Neural progenitor cell (in vitro differentiated cells): ENCODE data around the gene TMEM115. TPM values are rescaled to one million over a fixed set of nuclear protein-coding genes. Genes with fewer than 3 reads are reported as not detected.

Experiments used
- DNase-seq: peaks from one replicate; pipeline ENCODE4 v3.0.0-alpha.2; 2016; ENCODE audit warnings: low spot score
- H2AFZ ChIP-seq: fragments of 200-600 bp; sonication (generic); replicated peaks from 2 replicates; pipeline ENCODE4 v1.6.1; 2016; ENCODE audit warnings: antibody characterized with exemption
- H3F3A ChIP-seq: fragments of 200-600 bp; sonication (generic); 2 replicates; pipeline ENCODE4 v1.6.1; 2016; ENCODE audit warnings: antibody characterized with exemption, low read depth
- H3K27ac ChIP-seq: fragments of 200-600 bp; sonication (generic); 2 replicates; pipeline ENCODE4 v1.5.1; 2016; ENCODE audit warnings: mild to moderate bottlenecking
- H3K27me3 ChIP-seq: fragments of 200-600 bp; sonication (generic); 2 replicates; pipeline ENCODE4 v1.6.1; 2016; ENCODE audit warnings: mild to moderate bottlenecking, moderate library complexity
- H3K36me3 ChIP-seq: fragments of 200-600 bp; sonication (generic); 2 replicates; pipeline ENCODE4 v1.5.1; 2016
- H3K4me1 ChIP-seq: fragments of 200-600 bp; sonication (generic); 2 replicates; pipeline ENCODE4 v1.6.1; 2016; ENCODE audit warnings: mixed run types
- H3K4me2 ChIP-seq: fragments of 200-600 bp; sonication (generic); 2 replicates; pipeline ENCODE4 v1.6.1; 2016
- H3K4me3 ChIP-seq: fragments of 200-600 bp; sonication (generic); 2 replicates; pipeline ENCODE4 v1.5.1; 2016
- H3K79me2 ChIP-seq: fragments of 200-600 bp; sonication (generic); 2 replicates; pipeline ENCODE4 v1.6.1; 2016; ENCODE audit warnings: low read depth
- H3K9ac ChIP-seq: fragments of 200-600 bp; sonication (generic); 2 replicates; pipeline ENCODE4 v1.6.1; 2016
- H3K9me3 ChIP-seq: fragments of 200-600 bp; sonication (generic); 2 replicates; pipeline ENCODE4 v1.5.1; 2016; ENCODE audit warnings: low read depth
- H4K20me1 ChIP-seq: fragments of 200-600 bp; sonication (generic); 2 replicates; pipeline ENCODE4 v1.6.1; 2016; ENCODE audit warnings: low read depth
- H3K27ac Mint-ChIP-seq: 3 replicates; pipeline ENCODE4 v1.8.0; 2021; ENCODE audit warnings: mixed read lengths
- H3K27me3 Mint-ChIP-seq: 2 replicates; pipeline ENCODE4 v1.8.0; 2022; ENCODE audit warnings: low read depth, mild to moderate bottlenecking, inconsistent platforms, moderate library complexity, mixed read lengths; ENCODE audit not compliant: insufficient read depth
- H3K36me3 Mint-ChIP-seq: 3 replicates; pipeline ENCODE4 v1.8.0; 2021; ENCODE audit warnings: mixed read lengths
- H3K4me1 Mint-ChIP-seq: 3 replicates; pipeline ENCODE4 v1.8.0; 2021; ENCODE audit warnings: mixed read lengths
- H3K4me3 Mint-ChIP-seq: 3 replicates; pipeline ENCODE4 v1.8.0; 2021; ENCODE audit warnings: mild to moderate bottlenecking, moderate library complexity, mixed read lengths
- H3K9me3 Mint-ChIP-seq: 3 replicates; pipeline ENCODE4 v1.8.0; 2020; ENCODE audit warnings: mixed read lengths
- EZH2 ChIP-seq: fragments of 200-600 bp; sonication (generic); IDR thresholded peaks from 2 replicates; pipeline ENCODE4 v1.6.1; 2017; ENCODE audit warnings: antibody characterized with exemption, mild to moderate bottlenecking, moderate library complexity
- EZH2phosphoT487 ChIP-seq: fragments of 200-600 bp; sonication (generic); IDR thresholded peaks from 2 replicates; pipeline ENCODE4 v1.6.1; 2017; ENCODE audit warnings: antibody characterized with exemption
- total RNA-seq: library from RNA; depleted of rRNA; stranded (reverse); fragments of >200 nt; gene quantifications from 2 replicates; pipeline ENCODE4 v1.2.3, GENCODE V29; 2015; ENCODE audit warnings: low replicate concordance
- TF ChIP-seq, protein P1 (sequence below): fragments of 200-600 bp; sonication (generic); IDR thresholded peaks from 2 replicates; pipeline ENCODE4 v1.5.1; 2017; ENCODE audit warnings: antibody characterized with exemption, mild to moderate bottlenecking

The TMEM115 gene
- total RNA-seq, 1 donor from 2014 or later: 6.3 TPM

DNA sequence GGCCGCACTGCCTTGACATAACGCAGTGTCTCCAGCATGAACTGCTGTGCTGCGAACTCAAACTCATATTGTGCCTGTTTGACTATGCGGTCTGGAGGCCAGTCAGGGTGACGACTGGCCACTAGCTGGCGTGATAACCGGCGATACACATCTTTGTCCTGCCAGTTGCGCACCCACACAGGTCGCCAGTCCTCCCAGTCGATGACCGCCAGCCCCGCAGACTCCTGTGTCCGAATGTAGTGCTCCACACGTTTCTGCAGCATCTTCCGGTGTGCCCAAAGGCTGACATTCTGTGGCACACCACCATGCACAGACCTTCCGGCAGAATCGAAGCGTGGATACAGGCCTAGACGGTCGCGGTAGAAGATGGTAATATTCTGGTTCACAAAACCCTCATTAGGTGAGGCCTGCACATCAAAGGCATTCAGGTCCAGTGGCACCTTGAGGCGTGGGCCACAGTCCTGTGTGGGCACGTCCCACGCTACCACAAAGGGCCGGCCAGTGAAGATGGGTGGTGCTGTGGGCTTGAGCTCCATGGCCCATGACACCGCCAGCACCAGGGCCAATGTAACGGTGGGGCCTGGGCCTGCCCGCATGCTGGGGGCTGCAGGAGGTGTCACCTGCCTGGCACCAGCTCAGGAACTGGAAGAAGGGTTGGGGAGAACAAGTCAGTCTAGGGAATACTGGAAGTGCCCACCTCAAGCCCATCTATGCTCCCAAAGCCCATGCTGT is 39.3 kb downstream of the TMEM115 start:
- Histone ChIP-seq H3K36me3 (no peaks in the 10 kb centered on the region), H3K4me2 (peak overlapping the region; percentile 88), H3K4me3 (peak overlapping the region; percentile 84), H2AFZ (no peak overlapping the region), H3K79me2 (peaks cover 37% of the 10 kb centered on the region), H3K27ac (no peak overlapping the region), H3K9ac (no peak overlapping the region), H3K4me1 (peaks cover 28% of the 10 kb centered on the region), H3F3A (peaks cover 32% of the 10 kb centered on the region), H3K9me3 (no peaks in the 10 kb centered on the region), H4K20me1 (peaks cover 36% of the 10 kb centered on the region), H3K27me3 (no peaks in the 10 kb centered on the region)
- Mint-ChIP-seq H3K27ac (peak overlapping the region; percentile 98), H3K9me3 (no peaks in the 10 kb centered on the region), H3K4me1 (peaks cover 49% of the 10 kb centered on the region), H3K4me3 (peak overlapping the region; percentile 99), H3K36me3 (peaks cover 31% of the 10 kb centered on the region), H3K27me3 (peaks cover 4% of the 10 kb centered on the region)
- TF ChIP-seq, protein P1, sequence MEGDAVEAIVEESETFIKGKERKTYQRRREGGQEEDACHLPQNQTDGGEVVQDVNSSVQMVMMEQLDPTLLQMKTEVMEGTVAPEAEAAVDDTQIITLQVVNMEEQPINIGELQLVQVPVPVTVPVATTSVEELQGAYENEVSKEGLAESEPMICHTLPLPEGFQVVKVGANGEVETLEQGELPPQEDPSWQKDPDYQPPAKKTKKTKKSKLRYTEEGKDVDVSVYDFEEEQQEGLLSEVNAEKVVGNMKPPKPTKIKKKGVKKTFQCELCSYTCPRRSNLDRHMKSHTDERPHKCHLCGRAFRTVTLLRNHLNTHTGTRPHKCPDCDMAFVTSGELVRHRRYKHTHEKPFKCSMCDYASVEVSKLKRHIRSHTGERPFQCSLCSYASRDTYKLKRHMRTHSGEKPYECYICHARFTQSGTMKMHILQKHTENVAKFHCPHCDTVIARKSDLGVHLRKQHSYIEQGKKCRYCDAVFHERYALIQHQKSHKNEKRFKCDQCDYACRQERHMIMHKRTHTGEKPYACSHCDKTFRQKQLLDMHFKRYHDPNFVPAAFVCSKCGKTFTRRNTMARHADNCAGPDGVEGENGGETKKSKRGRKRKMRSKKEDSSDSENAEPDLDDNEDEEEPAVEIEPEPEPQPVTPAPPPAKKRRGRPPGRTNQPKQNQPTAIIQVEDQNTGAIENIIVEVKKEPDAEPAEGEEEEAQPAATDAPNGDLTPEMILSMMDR: no peak
- TF ChIP-seq EZH2: no peak
- no peak for TF ChIP-seq EZH2phosphoT487
- no peak for DNase-seq

DNA sequence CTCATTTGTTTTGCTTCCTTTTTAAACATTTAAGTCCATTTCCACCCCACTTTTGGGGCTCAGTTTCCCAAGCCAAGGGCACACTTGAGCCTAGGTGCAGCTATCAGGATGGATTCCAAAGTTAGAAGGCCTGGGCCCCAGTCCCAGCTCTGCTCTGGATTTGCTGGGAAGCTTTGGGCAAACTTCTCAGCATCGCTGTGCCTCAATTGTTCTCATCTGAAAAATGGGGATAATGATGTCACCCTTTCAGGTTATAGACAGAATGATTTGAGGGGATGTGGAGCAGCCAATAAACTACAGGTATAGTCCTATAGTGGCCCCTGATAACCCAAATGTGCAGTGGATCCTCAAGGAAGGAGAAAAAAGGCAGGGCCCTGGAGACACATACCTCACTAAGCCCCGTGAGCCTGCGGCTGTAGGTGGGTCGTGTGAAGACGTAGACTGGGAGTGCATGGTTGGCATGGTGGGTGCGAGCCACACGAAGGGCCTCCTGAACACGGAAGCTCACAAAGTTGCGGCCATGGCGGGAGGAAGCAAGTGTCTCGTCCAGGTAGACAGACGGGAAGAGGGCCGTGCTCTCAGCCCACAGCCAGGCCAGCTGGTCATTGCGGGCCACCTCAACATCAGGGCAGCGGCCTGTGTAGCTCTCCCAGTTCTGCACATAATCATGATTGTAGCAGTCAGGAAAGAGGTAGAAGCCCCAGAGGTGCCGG is 40.0 kb downstream of the TMEM115 start:
- H3K4me2 ChIP-seq: peak overlapping the region; percentile 88
- no peak overlapping the region for H3K4me3 ChIP-seq
- no peaks in the 10 kb centered on the region for H3K27me3 ChIP-seq
- H3K36me3 Mint-ChIP-seq: peaks cover 34% of the 10 kb centered on the region
- H3K9me3 Mint-ChIP-seq: no peaks in the 10 kb centered on the region
- peak overlapping the region; percentile 99 for H3K4me3 Mint-ChIP-seq
- H4K20me1 ChIP-seq: peaks cover 36% of the 10 kb centered on the region
- H3F3A ChIP-seq: peaks cover 26% of the 10 kb centered on the region
- peaks cover 43% of the 10 kb centered on the region for H3K4me1 Mint-ChIP-seq
- H3K27me3 Mint-ChIP-seq: peaks cover 4% of the 10 kb centered on the region
- peaks cover 28% of the 10 kb centered on the region for H3K4me1 ChIP-seq
- no peak for DNase-seq
- H3K9ac ChIP-seq: no peak overlapping the region
- H3K9me3 ChIP-seq: no peaks in the 10 kb centered on the region
- peaks cover 37% of the 10 kb centered on the region for H3K79me2 ChIP-seq
- H3K27ac ChIP-seq: no peak overlapping the region
- no peak overlapping the region for H2AFZ ChIP-seq
- TF ChIP-seq EZH2phosphoT487 (no peak), EZH2 (no peak)
- TF ChIP-seq, protein P1: no peak
- H3K36me3 ChIP-seq: no peaks in the 10 kb centered on the region
- no peak overlapping the region for H3K27ac Mint-ChIP-seq

DNA sequence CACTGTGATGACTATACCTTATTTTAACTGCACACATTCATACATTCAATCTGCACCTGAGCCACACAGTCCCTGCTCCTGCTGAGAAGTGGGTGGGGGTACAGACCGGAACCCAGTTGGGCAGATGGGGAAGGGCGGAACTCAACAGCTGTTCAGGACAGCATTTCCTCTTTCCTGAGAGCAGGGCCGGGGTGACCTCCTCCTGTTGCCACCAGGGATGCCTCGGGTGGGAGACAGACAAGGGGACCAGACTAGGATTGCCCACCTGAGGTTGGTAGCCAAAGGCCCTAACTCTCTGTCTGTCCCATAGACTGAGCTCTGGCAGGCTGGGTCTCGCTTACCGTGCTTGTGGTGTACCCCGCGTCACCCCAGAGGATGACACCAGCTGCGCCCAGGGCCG is 40.7 kb downstream of the TMEM115 start:
- Mint-ChIP-seq H3K9me3 (no peaks in the 10 kb centered on the region), H3K4me3 (peak overlapping the region; percentile 70), H3K4me1 (peaks cover 40% of the 10 kb centered on the region), H3K27me3 (peaks cover 4% of the 10 kb centered on the region), H3K36me3 (peaks cover 41% of the 10 kb centered on the region), H3K27ac (peak overlapping the region; percentile 83)
- peak overlapping the region; percentile 88 for H3K4me2 ChIP-seq
- H3K9me3 ChIP-seq: no peaks in the 10 kb centered on the region
- H2AFZ ChIP-seq: no peak overlapping the region
- no peak overlapping the region for H3K9ac ChIP-seq
- no peak for DNase-seq
- no peaks in the 10 kb centered on the region for H3K36me3 ChIP-seq
- H3F3A ChIP-seq: peaks cover 21% of the 10 kb centered on the region
- H3K4me3 ChIP-seq: no peak overlapping the region
- H3K79me2 ChIP-seq: peaks cover 37% of the 10 kb centered on the region
- H3K27ac ChIP-seq: no peak overlapping the region
- H3K4me1 ChIP-seq: peaks cover 28% of the 10 kb centered on the region
- TF ChIP-seq EZH2phosphoT487 (no peak), EZH2 (no peak)
- TF ChIP-seq, protein P1: no peak
- peaks cover 36% of the 10 kb centered on the region for H4K20me1 ChIP-seq
- H3K27me3 ChIP-seq: no peaks in the 10 kb centered on the region
